HEK293 (cell line): ENCODE measurements around the gene RHCG.

Experiments used
- CTCF ChIA-PET: fragments of 350-600 bp; formaldehyde crosslinking; extraction: SDS; loops from one replicate; lab custom pipeline; 2021; ENCODE audit warnings: antibody characterized with exemption; lab: Yijun Ruan, JAX
- POLR2A ChIA-PET: fragments of 300-600 bp; formaldehyde crosslinking; extraction: SDS; loops from one replicate; lab custom pipeline; 2020; ENCODE audit warnings: antibody characterized with exemption, inconsistent platforms; lab: Yijun Ruan, JAX
- H3K27ac ChIP-seq: fragments of 200-500 bp; sonication (Bioruptor generic); 2 replicates; pipeline ENCODE4 v1.5.1; 2014; ENCODE audit warnings: low read depth, low read length, control low read depth, inconsistent platforms; ENCODE audit errors: extremely low read depth
- H3K36me3 ChIP-seq, 2 experiments: fragments of 200-500 bp in 1 of 2; sonication (Bioruptor generic) in 1 of 2; 1 replicate in 1 of 2; 2 replicates in 1 of 2; pipeline ENCODE4 v1.5.1; 2014 to 2017; ENCODE audit warnings: inconsistent platforms in 2 of 2, low read length in 2 of 2; ENCODE audit not compliant: control insufficient read depth in 2 of 2, insufficient read depth in 1 of 2
- H3K4me1 ChIP-seq: fragments of 200-500 bp; sonication (Bioruptor generic); 2 replicates; pipeline ENCODE4 v1.5.1; 2014; ENCODE audit warnings: mild to moderate bottlenecking, low read length, inconsistent platforms; ENCODE audit not compliant: control insufficient read depth, insufficient read depth
- H3K4me3 ChIP-seq: 2 replicates; pipeline ENCODE4 v1.5.1; 2011; ENCODE audit warnings: low read depth, mild to moderate bottlenecking, control low read depth, low read length, moderate library complexity
- H3K9me3 ChIP-seq: fragments of 200-500 bp; sonication (Bioruptor generic); 2 replicates; pipeline ENCODE4 v1.5.1; 2014; ENCODE audit warnings: low read depth, low read length, inconsistent platforms; ENCODE audit not compliant: control insufficient read depth, insufficient read depth
- EGR2 ChIP-seq: fragments of 450-650 bp; formaldehyde crosslinking; IDR thresholded peaks from 2 replicates; pipeline ENCODE4 v1.5.1; 2016; ENCODE audit warnings: low read depth, missing biosample characterization, missing genetic modification characterization
- GLI4 ChIP-seq: fragments of 450-650 bp; formaldehyde crosslinking; IDR thresholded peaks from 2 replicates; pipeline ENCODE4 v1.5.1; 2016; ENCODE audit warnings: missing biosample characterization, missing genetic modification characterization
- GLIS1 ChIP-seq: fragments of 450-650 bp; formaldehyde crosslinking; IDR thresholded peaks from 2 replicates; pipeline ENCODE4 v1.5.1; 2016; ENCODE audit warnings: missing biosample characterization, missing genetic modification characterization
- KLF1 ChIP-seq: fragments of 450-650 bp; formaldehyde crosslinking; IDR thresholded peaks from 2 replicates; pipeline ENCODE4 v1.5.1; 2016; ENCODE audit warnings: missing biosample characterization, missing genetic modification characterization
- OSR2 ChIP-seq: fragments of 450-650 bp; formaldehyde crosslinking; IDR thresholded peaks from 2 replicates; pipeline ENCODE4 v1.5.1; 2016; ENCODE audit warnings: missing biosample characterization, missing genetic modification characterization
- RBAK ChIP-seq: fragments of 450-650 bp; formaldehyde crosslinking; IDR thresholded peaks from 2 replicates; pipeline ENCODE4 v1.5.1; 2016; ENCODE audit warnings: missing biosample characterization, missing genetic modification characterization
- ZBTB1 ChIP-seq: fragments of 450-650 bp; formaldehyde crosslinking; IDR thresholded peaks from 2 replicates; pipeline ENCODE4 v1.5.1; 2016; ENCODE audit warnings: missing biosample characterization, missing genetic modification characterization
- ZBTB7A ChIP-seq: fragments of 450-650 bp; formaldehyde crosslinking; IDR thresholded peaks from 2 replicates; pipeline ENCODE4 v1.5.1; 2016; ENCODE audit warnings: low read depth, missing biosample characterization, missing genetic modification characterization
- ZFP69B ChIP-seq: fragments of 450-650 bp; formaldehyde crosslinking; IDR thresholded peaks from 2 replicates; pipeline ENCODE4 v1.5.1; 2016; ENCODE audit warnings: missing biosample characterization, missing genetic modification characterization
- ZNF112 ChIP-seq: fragments of 450-650 bp; formaldehyde crosslinking; IDR thresholded peaks from 2 replicates; pipeline ENCODE4 v1.5.0; 2017; ENCODE audit warnings: missing biosample characterization, missing genetic modification characterization
- ZNF223 ChIP-seq: fragments of 450-650 bp; formaldehyde crosslinking; IDR thresholded peaks from 2 replicates; pipeline ENCODE4 v1.5.1; 2016; ENCODE audit warnings: missing biosample characterization, missing genetic modification characterization
- ZNF24 ChIP-seq: fragments of 450-650 bp; formaldehyde crosslinking; IDR thresholded peaks from 2 replicates; pipeline ENCODE4 v1.5.1; 2016; ENCODE audit warnings: missing biosample characterization, missing genetic modification characterization
- ZNF423 ChIP-seq: fragments of 450-650 bp; formaldehyde crosslinking; IDR thresholded peaks from 2 replicates; pipeline ENCODE4 v1.5.1; 2016; ENCODE audit warnings: missing biosample characterization, missing genetic modification characterization
- ZNF558 ChIP-seq: fragments of 450-650 bp; formaldehyde crosslinking; IDR thresholded peaks from 2 replicates; pipeline ENCODE4 v1.5.1; 2016; ENCODE audit warnings: missing biosample characterization, missing genetic modification characterization
- ZNF596 ChIP-seq: fragments of 450-650 bp; IDR thresholded peaks from 2 replicates; pipeline ENCODE4 v1.5.0; 2018; ENCODE audit warnings: missing biosample characterization, mild to moderate bottlenecking, missing genetic modification characterization, moderate library complexity
- ZNF624 ChIP-seq: fragments of 450-650 bp; formaldehyde crosslinking; IDR thresholded peaks from 2 replicates; pipeline ENCODE4 v1.5.1; 2017; ENCODE audit warnings: missing biosample characterization, missing genetic modification characterization
- ZNF660 ChIP-seq: fragments of 450-650 bp; IDR thresholded peaks from 2 replicates; pipeline ENCODE4 v1.5.1; 2018; ENCODE audit warnings: missing biosample characterization, mild to moderate bottlenecking, missing genetic modification characterization
- ZNF670 ChIP-seq: fragments of 450-650 bp; formaldehyde crosslinking; IDR thresholded peaks from 2 replicates; pipeline ENCODE4 v1.5.1; 2016; ENCODE audit warnings: missing biosample characterization, missing genetic modification characterization, low read depth
- ZNF677 ChIP-seq: fragments of 450-650 bp; IDR thresholded peaks from 2 replicates; pipeline ENCODE4 v1.5.0; 2018; ENCODE audit warnings: missing biosample characterization, mild to moderate bottlenecking, missing genetic modification characterization, moderate library complexity
- ZNF747 ChIP-seq: fragments of 450-650 bp; formaldehyde crosslinking; IDR thresholded peaks from 2 replicates; pipeline ENCODE4 v1.5.1; 2016; ENCODE audit warnings: missing biosample characterization, missing genetic modification characterization
- ZNF76 ChIP-seq: fragments of 450-650 bp; formaldehyde crosslinking; IDR thresholded peaks from 2 replicates; pipeline ENCODE4; 2016; ENCODE audit warnings: low read depth, missing biosample characterization, missing genetic modification characterization, borderline replicate concordance
- ZNF768 ChIP-seq: fragments of 450-650 bp; formaldehyde crosslinking; IDR thresholded peaks from 2 replicates; pipeline ENCODE4 v1.5.1; 2018; ENCODE audit warnings: missing biosample characterization, mild to moderate bottlenecking, missing genetic modification characterization
- ZNF791 ChIP-seq: fragments of 450-650 bp; formaldehyde crosslinking; IDR thresholded peaks from 2 replicates; pipeline ENCODE4 v1.5.1; 2016; ENCODE audit warnings: missing biosample characterization, missing genetic modification characterization
- ZNF830 ChIP-seq: fragments of 450-650 bp; IDR thresholded peaks from 2 replicates; pipeline ENCODE4 v1.5.0; 2018; ENCODE audit warnings: missing biosample characterization, missing genetic modification characterization, low read depth, mild to moderate bottlenecking, moderate library complexity
- ZSCAN16 ChIP-seq: fragments of 450-650 bp; formaldehyde crosslinking; IDR thresholded peaks from 2 replicates; pipeline ENCODE4 v1.5.1; 2016; ENCODE audit warnings: missing biosample characterization, missing genetic modification characterization
- ZXDB ChIP-seq: fragments of 450-650 bp; formaldehyde crosslinking; IDR thresholded peaks from 2 replicates; pipeline ENCODE4 v1.5.1; 2016; ENCODE audit warnings: missing biosample characterization, missing genetic modification characterization
- TF ChIP-seq, protein P1 (sequence below): fragments of 450-650 bp; formaldehyde crosslinking; IDR thresholded peaks from 2 replicates; pipeline ENCODE4 v1.5.1; 2016; ENCODE audit warnings: missing biosample characterization, missing genetic modification characterization
- TF ChIP-seq, protein P2 (sequence below): fragments of 450-650 bp; formaldehyde crosslinking; optimal IDR thresholded peaks from 2 replicates; pipeline ENCODE3; 2016; ENCODE audit warnings: missing biosample characterization, mild to moderate bottlenecking, missing genetic modification characterization
- TF ChIP-seq, protein P3 (sequence below): fragments of 450-650 bp; formaldehyde crosslinking; IDR thresholded peaks from 2 replicates; pipeline ENCODE4 v1.5.1; 2016; ENCODE audit warnings: missing biosample characterization, missing genetic modification characterization
- TF ChIP-seq, protein P4 (sequence below): fragments of 450-650 bp; formaldehyde crosslinking; IDR thresholded peaks from 2 replicates; pipeline ENCODE4 v1.5.1; 2017; ENCODE audit warnings: missing biosample characterization, missing genetic modification characterization
- TF ChIP-seq, protein P5 (sequence below): fragments of 450-650 bp; formaldehyde crosslinking; IDR thresholded peaks from 2 replicates; pipeline ENCODE4 v1.5.1; 2016; ENCODE audit warnings: missing biosample characterization, missing genetic modification characterization

RHCG gene

DNA sequence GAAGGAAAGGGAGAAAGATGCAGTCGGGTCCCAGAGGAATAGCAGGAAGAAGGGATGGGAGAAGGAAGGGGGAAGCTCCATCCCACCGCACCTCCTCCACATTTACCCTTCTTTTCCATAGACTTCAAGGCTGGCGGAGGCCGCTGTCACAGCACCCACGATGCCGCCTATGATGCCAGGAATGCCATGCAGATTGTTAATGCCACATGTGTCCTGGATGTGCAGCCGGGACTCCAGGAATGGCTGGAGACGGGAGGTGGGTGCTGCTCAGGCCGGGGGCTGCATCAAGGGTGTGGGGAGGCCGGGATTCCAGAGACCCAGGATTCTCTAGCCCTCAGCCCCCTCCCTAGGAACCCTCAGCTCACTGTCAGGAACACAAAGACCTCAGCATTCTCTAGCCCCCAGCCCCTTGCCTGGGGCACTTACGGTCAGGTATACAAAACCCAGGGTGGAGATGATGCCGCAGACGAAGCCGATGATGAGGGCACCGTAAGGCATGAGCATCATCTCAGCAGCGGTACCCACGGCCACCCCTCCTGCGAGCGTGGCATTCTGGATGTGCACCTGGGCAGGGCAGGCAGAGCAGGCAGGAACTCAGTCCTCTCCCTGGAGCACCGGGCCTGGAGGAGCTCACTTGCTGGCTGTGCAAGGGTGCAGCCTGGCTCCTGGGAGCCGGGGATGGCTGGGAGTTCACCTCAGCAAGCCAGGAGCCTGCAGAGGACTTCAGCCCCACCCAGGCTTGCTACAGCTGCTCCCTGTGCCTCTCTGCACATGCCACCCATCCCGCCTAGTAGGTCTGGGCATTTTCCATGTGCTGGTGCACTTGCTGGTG lies 18.8 kb downstream of the RHCG start (continued):
- TF ChIP-seq KLF1 (tag by site-specific recombination) (no peak), ZXDB (tag by site-specific recombination) (no peak), ZNF558 (tag by site-specific recombination) (no peak), ZNF677 (tag by site-specific recombination) (no peak), ZBTB7A (tag by site-specific recombination) (no peak), ZSCAN16 (no peak), OSR2 (tag by site-specific recombination) (no peak), ZNF76 (no peak), GLI4 (tag by site-specific recombination) (no peak), ZNF830 (tag by site-specific recombination) (no peak)

DNA sequence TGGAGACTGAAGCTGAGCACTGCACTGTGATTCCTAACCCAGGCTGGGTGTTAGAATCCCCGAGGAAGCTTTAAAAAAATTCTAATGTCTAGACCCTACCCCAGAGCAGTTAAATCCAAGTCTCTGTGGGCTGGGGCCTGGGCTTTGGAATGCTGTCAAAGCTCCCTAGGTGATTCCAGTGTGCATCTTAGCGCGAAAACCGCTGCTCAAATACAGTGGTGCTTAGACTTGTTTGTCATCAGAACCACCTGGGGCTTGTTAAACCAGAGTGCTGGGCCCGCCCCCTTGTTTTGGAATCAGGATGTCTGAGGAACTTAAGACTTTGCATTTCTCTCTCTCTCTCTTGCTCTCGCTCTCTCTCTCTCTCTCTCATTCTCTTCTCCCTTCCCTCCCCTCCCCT lies 20.7 kb downstream of the RHCG start:
- Histone ChIP-seq H3K27ac (no peak overlapping the region), H3K36me3 (no peaks in the 10 kb centered on the region), H3K4me3 (no peak overlapping the region), H3K4me1 (no peaks in the 10 kb centered on the region), H3K9me3 (no peaks in the 10 kb centered on the region)
- ChIA-PET POLR2A (no interaction called here), CTCF (interaction anchor here (0.6 to 11.8 kb wide), 9 partner anchors 10 to 517 kb away, joined by 3 to 234 read pairs (median 4); no protein-coding TSS in a partner anchor)
- TF ChIP-seq RBAK (tag by site-specific recombination) = no peak
- no peak for TF ChIP-seq ZNF768 (tag by site-specific recombination)
- TF ChIP-seq ZNF660 = no peak
- TF ChIP-seq ZNF670 = no peak
- no peak for TF ChIP-seq ZNF423 (tag by site-specific recombination)
- TF ChIP-seq, protein P1, sequence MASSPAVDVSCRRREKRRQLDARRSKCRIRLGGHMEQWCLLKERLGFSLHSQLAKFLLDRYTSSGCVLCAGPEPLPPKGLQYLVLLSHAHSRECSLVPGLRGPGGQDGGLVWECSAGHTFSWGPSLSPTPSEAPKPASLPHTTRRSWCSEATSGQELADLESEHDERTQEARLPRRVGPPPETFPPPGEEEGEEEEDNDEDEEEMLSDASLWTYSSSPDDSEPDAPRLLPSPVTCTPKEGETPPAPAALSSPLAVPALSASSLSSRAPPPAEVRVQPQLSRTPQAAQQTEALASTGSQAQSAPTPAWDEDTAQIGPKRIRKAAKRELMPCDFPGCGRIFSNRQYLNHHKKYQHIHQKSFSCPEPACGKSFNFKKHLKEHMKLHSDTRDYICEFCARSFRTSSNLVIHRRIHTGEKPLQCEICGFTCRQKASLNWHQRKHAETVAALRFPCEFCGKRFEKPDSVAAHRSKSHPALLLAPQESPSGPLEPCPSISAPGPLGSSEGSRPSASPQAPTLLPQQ (tag by site-specific recombination) = 0 out of 2 replicates have a peak, but pooled peaks have one; percentile 36
- TF ChIP-seq, protein P2, sequence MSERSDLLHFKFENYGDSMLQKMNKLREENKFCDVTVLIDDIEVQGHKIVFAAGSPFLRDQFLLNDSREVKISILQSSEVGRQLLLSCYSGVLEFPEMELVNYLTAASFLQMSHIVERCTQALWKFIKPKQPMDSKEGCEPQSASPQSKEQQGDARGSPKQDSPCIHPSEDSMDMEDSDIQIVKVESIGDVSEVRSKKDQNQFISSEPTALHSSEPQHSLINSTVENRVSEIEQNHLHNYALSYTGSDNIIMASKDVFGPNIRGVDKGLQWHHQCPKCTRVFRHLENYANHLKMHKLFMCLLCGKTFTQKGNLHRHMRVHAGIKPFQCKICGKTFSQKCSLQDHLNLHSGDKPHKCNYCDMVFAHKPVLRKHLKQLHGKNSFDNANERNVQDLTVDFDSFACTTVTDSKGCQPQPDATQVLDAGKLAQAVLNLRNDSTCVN = no peak
- TF ChIP-seq ZNF791 = no peak
- peak; percentile 30; the same call in 1 of the 2 replicates for TF ChIP-seq GLIS1 (tag by site-specific recombination)
- TF ChIP-seq ZBTB1 (tag by site-specific recombination) = no peak
- TF ChIP-seq ZNF223 (tag by site-specific recombination) = no peak
- TF ChIP-seq, protein P3, sequence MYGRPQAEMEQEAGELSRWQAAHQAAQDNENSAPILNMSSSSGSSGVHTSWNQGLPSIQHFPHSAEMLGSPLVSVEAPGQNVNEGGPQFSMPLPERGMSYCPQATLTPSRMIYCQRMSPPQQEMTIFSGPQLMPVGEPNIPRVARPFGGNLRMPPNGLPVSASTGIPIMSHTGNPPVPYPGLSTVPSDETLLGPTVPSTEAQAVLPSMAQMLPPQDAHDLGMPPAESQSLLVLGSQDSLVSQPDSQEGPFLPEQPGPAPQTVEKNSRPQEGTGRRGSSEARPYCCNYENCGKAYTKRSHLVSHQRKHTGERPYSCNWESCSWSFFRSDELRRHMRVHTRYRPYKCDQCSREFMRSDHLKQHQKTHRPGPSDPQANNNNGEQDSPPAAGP (tag by site-specific recombination) = no peak
- TF ChIP-seq ZNF596 (tag by site-specific recombination) = peak; percentile 81
- TF ChIP-seq ZNF24 = no peak
- TF ChIP-seq, protein P4, sequence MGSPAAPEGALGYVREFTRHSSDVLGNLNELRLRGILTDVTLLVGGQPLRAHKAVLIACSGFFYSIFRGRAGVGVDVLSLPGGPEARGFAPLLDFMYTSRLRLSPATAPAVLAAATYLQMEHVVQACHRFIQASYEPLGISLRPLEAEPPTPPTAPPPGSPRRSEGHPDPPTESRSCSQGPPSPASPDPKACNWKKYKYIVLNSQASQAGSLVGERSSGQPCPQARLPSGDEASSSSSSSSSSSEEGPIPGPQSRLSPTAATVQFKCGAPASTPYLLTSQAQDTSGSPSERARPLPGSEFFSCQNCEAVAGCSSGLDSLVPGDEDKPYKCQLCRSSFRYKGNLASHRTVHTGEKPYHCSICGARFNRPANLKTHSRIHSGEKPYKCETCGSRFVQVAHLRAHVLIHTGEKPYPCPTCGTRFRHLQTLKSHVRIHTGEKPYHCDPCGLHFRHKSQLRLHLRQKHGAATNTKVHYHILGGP (tag by site-specific recombination) = no peak
- TF ChIP-seq, protein P5, sequence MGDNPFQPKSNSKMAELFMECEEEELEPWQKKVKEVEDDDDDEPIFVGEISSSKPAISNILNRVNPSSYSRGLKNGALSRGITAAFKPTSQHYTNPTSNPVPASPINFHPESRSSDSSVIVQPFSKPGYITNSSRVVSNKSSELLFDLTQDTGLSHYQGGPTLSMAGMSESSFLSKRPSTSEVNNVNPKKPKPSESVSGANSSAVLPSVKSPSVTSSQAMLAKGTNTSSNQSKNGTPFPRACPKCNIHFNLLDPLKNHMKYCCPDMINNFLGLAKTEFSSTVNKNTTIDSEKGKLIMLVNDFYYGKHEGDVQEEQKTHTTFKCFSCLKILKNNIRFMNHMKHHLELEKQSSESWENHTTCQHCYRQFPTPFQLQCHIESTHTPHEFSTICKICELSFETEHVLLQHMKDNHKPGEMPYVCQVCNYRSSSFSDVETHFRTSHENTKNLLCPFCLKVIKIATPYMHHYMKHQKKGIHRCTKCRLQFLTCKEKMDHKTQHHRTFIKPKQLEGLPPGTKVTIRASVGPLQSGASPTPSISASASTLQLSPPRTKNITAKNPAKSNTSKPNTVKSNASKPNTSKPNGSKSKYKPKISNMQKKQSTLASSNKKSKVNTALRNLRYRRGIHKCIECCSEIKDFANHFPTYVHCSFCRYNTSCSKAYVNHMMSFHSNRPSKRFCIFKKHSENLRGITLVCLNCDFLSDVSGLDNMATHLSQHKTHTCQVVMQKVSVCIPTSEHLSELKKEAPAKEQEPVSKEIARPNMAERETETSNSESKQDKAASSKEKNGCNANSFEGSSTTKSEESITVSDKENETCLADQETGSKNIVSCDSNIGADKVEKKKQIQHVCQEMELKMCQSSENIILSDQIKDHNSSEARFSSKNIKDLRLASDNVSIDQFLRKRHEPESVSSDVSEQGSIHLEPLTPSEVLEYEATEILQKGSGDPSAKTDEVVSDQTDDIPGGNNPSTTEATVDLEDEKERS (tag by site-specific recombination) = no peak
- no peak for TF ChIP-seq ZNF112 (tag by site-specific recombination)
- 0 out of 2 replicates have a peak, but pooled peaks have one; percentile 33 for TF ChIP-seq ZFP69B (tag by site-specific recombination)
- no peak for TF ChIP-seq EGR2 (tag by site-specific recombination)
- no peak for TF ChIP-seq ZNF624 (tag by site-specific recombination)
- TF ChIP-seq ZNF747 (tag by site-specific recombination) = no peak
